Activated CD4-positive, CD25-positive, alpha-beta regulatory T cell treated with anti-CD3 and anti-CD28 coated beads, Interleukin-2, amount 50 U/mL, for 24 hours (primary cell): Measurements from ENCODE around the gene P2RY6.

ENCODE experiments used
- ATAC-seq, 2 donors: fragments of 150-1000 bp; cut with Tn5 transposase; one replicate each; pipeline ENCODE4 v1.10.0; 2021; ENCODE audit warnings: mild to moderate bottlenecking in 1 of 2, moderate library complexity in 1 of 2

P2RY6 gene

GRCh38 chr11:73281201-73281741 is 9.1 kb downstream of the P2RY6 start:
- no peak for ATAC-seq

- ATAC-seq, result no peak
These were observed 9.9 kb downstream of the P2RY6 start for GRCh38 chr11:73281796-73282660.

GRCh38 chr11:73283276-73284000 is 11.3 kb downstream of the P2RY6 start:
- no peak for ATAC-seq

GRCh38 chr11:73284106-73284505 is 12.0 kb downstream of the P2RY6 start:
- no peak for ATAC-seq

GRCh38 chr11:73285721-73286120 is 13.6 kb downstream of the P2RY6 start:
- ATAC-seq, result no peak

GRCh38 chr11:73286240-73286810 is 14.2 kb downstream of the P2RY6 start:
- no peak for ATAC-seq

GRCh38 chr11:73287400-73288101 is 15.4 kb downstream of the P2RY6 start:
- ATAC-seq, result no peak

GRCh38 chr11:73288192-73288872 is 16.2 kb downstream of the P2RY6 start:
- ATAC-seq, result no peak

- peak; percentile 57 to 70 for ATAC-seq
These were observed 17.0 kb downstream of the P2RY6 start for GRCh38 chr11:73288873-73289707.

- ATAC-seq, result no peak
These were observed 18.4 kb downstream of the P2RY6 start for GRCh38 chr11:73290536-73290935.

- no peak for ATAC-seq
These were observed 19.1 kb downstream of the P2RY6 start for GRCh38 chr11:73291196-73291595.

GRCh38 chr11:73291781-73292524 is 19.8 kb downstream of the P2RY6 start:
- ATAC-seq, result no peak

GRCh38 chr11:73292525-73292894 is 20.4 kb downstream of the P2RY6 start:
- ATAC-seq, result no peak

- no peak for ATAC-seq
These were observed 21.3 kb downstream of the P2RY6 start for GRCh38 chr11:73293356-73293936.

- no peak for ATAC-seq
These were observed 22.5 kb downstream of the P2RY6 start for GRCh38 chr11:73294604-73295003.

- ATAC-seq, result peak; percentile 74
These were observed 23.3 kb downstream of the P2RY6 start for GRCh38 chr11:73295241-73295995.

- no peak for ATAC-seq
These were observed 23.8 kb downstream of the P2RY6 start for GRCh38 chr11:73295996-73296318.

- ATAC-seq, result no peak
These were observed 24.5 kb downstream of the P2RY6 start for GRCh38 chr11:73296501-73297230.

GRCh38 chr11:73297231-73297590 is 25.1 kb downstream of the P2RY6 start:
- ATAC-seq, result no peak
